ENCODE data around the gene CD80.

- no peak for TF ChIP-seq TCF7 (IDR thresholded peaks at IDR 0.05; ENCODE audit: borderline replicate concordance)
- TF ChIP-seq REST (IDR thresholded peaks at IDR 0.05; ENCODE audit: borderline replicate concordance): no peak
- no peak for TF ChIP-seq REST (CRISPR knock-in tag; IDR thresholded peaks at IDR 0.05; ENCODE audit: low read depth)
- no peak for TF ChIP-seq SRSF1 (IDR thresholded peaks at IDR 0.05; ENCODE audit: low read depth, low read length)
- TF ChIP-seq ETV5 (CRISPR knock-in tag; IDR thresholded peaks at IDR 0.05; ENCODE audit: low read depth): no peak
Measured at GRCh38 chr3:119596398-119596797, 37.0 kb upstream of the CD80 start.

All from K562 (cell line).